ENCODE data around the gene TMCC3. TPM values are rescaled to one million over a fixed set of nuclear protein-coding genes. Genes with fewer than 3 reads are reported as not detected.

Gene TMCC3
- total RNA-seq, 1 experiment from 2014 or later: 2.2 TPM

- no peak for TF ChIP-seq JUN (CRISPR knock-in tag; IDR thresholded peaks at IDR 0.05)
Measured at GRCh38 chr12:94633401-94633800, 17.0 kb downstream of the TMCC3 start (continued).

- Mint-ChIP-seq H3K27me3 (ENCODE audit: low read depth) (no peaks in the 10 kb centered on the region; the same call in 1 of the 2 replicates), H3K4me3 (no peak overlapping the region), H3K9me3 (peaks cover 9% of the 10 kb centered on the region), H3K36me3 (peaks cover under 1% of the 10 kb centered on the region; the same call in 1 of the 2 replicates), H3K27ac (no peak overlapping the region), H3K4me1 (peaks cover 7% of the 10 kb centered on the region; the same call in 1 of the 2 replicates)
- ChIA-PET POLR2A (no interaction called here), CTCF (no interaction called here)
- ATAC-seq: no peak
- TF ChIP-seq FOXP1 (CRISPR knock-in tag; IDR thresholded peaks at IDR 0.05; ENCODE audit: borderline replicate concordance) (no peak), FOXP4 (CRISPR knock-in tag; IDR thresholded peaks at IDR 0.05) (no peak), ATF3 (CRISPR knock-in tag; conservative IDR thresholded peaks at IDR 0.05) (no peak), ETV6 (CRISPR knock-in tag; IDR thresholded peaks at IDR 0.05) (no peak), HMGA2 (CRISPR knock-in tag; IDR thresholded peaks at IDR 0.05) (no peak), PREB (CRISPR knock-in tag; IDR thresholded peaks at IDR 0.05; ENCODE audit: borderline replicate concordance) (no peak), JAZF1 (CRISPR knock-in tag; IDR thresholded peaks at IDR 0.05) (no peak), SMAD4 (CRISPR knock-in tag; IDR thresholded peaks at IDR 0.05) (no peak), ZSCAN18 (CRISPR knock-in tag; IDR thresholded peaks at IDR 0.05) (no peak), ATF1 (CRISPR knock-in tag; IDR thresholded peaks at IDR 0.05) (no peak), E2F1 (CRISPR knock-in tag; IDR thresholded peaks at IDR 0.05) (no peak), ZNF281 (CRISPR knock-in tag; IDR thresholded peaks at IDR 0.05) (no peak), CBFB (CRISPR knock-in tag; IDR thresholded peaks at IDR 0.05; ENCODE audit: low read depth) (no peak)
- no peak for DNase-seq (ENCODE audit: low spot score)
Measured at GRCh38 chr12:94631058-94631457, 19.3 kb downstream of the TMCC3 start.
